Astrocyte (in vitro differentiated cells and primary cell): Measurements from ENCODE around the gene C2CD4A.

Source experiments
- CTCF ChIP-seq: IDR thresholded peaks from 2 replicates; pipeline ENCODE4 v1.5.1; 2011; ENCODE audit warnings: low read depth, mild to moderate bottlenecking, inconsistent platforms, low read length, moderate library complexity; ENCODE audit not compliant: insufficient read depth
- EZH2 ChIP-seq: IDR thresholded peaks from 2 replicates; pipeline ENCODE4 v1.6.1; 2012; ENCODE audit warnings: mild to moderate bottlenecking, low read length, inconsistent platforms; ENCODE audit not compliant: insufficient read depth

- TF ChIP-seq EZH2: no peak
- no peak for TF ChIP-seq CTCF
These were observed 19.4 kb upstream of the C2CD4A start for GRCh38 chr15:62047282-62047827.
